Measurements from ENCODE around the gene RERE. TPM values are rescaled to one million over a fixed set of nuclear protein-coding genes. Genes with fewer than 3 reads are reported as not detected.

RERE gene
- total RNA-seq, 1 experiment from 2014 or later = 73.4 TPM

- BruUV-seq (replicated peaks) = no TSS peak
- Histone ChIP-seq H3K27me3 (ENCODE audit: insufficient read depth, low read depth) (no peaks in the 10 kb centered on the region), H4K20me1 (ENCODE audit: insufficient read depth) (no peaks in the 10 kb centered on the region; the same call in 1 of the 2 replicates), H3K4me2 (no peak overlapping the region), H3K79me2 (ENCODE audit: low read depth) (peaks cover 43% of the 10 kb centered on the region), H3K36me3 (ENCODE audit: low read depth) (peaks cover 12% of the 10 kb centered on the region; the same call in 1 of the 2 replicates), H2AFZ (no peak overlapping the region), H3K9me3 (ENCODE audit: insufficient read depth, low read depth) (no peaks in the 10 kb centered on the region), H3F3A (ENCODE audit: insufficient read depth, low read depth) (peaks cover 10% of the 10 kb centered on the region), H3K9me2 (ENCODE audit: insufficient read depth) (no peaks in the 10 kb centered on the region), H3K4me1 (replicated peaks; ENCODE audit: insufficient read depth) (peaks cover 28% of the 10 kb centered on the region), H3K4me3 (no peak overlapping the region), H3K27ac (no peak overlapping the region)
- TF ChIP-seq CTCF (conservative IDR thresholded peaks at IDR 0.05) (no peak), EZH2 (IDR thresholded peaks at IDR 0.05; ENCODE audit: low read depth) (no peak)
- DNase-seq = no peak
- CTCF ChIA-PET = no interaction called here
- POLR2A ChIA-PET (ENCODE audit: unreplicated experiment) = no interaction called here
- intact Hi-C loops (cut with micrococcal nuclease; ENCODE audit: unreplicated experiment) = no loop called here
These were observed 397.6 kb downstream of the RERE start for GRCh38 chr1:8419861-8420260.

- Histone ChIP-seq H3F3A (ENCODE audit: insufficient read depth, low read depth) (peaks cover 3% of the 10 kb centered on the region), H4K20me1 (ENCODE audit: insufficient read depth) (no peaks in the 10 kb centered on the region; the same call in 1 of the 2 replicates), H3K27ac (no peak overlapping the region), H3K4me3 (no peak overlapping the region), H3K36me3 (ENCODE audit: low read depth) (peaks cover 12% of the 10 kb centered on the region; the same call in 1 of the 2 replicates), H2AFZ (no peak overlapping the region), H3K79me2 (ENCODE audit: low read depth) (peaks cover 43% of the 10 kb centered on the region), H3K27me3 (ENCODE audit: insufficient read depth, low read depth) (no peaks in the 10 kb centered on the region), H3K9me3 (ENCODE audit: insufficient read depth, low read depth) (no peaks in the 10 kb centered on the region), H3K9me2 (ENCODE audit: insufficient read depth) (no peaks in the 10 kb centered on the region), H3K4me2 (no peak overlapping the region), H3K4me1 (replicated peaks; ENCODE audit: insufficient read depth) (peaks cover 21% of the 10 kb centered on the region)
- no TSS peak for BruUV-seq (replicated peaks)
- no peak for TF ChIP-seq CTCF (conservative IDR thresholded peaks at IDR 0.05)
- no peak for TF ChIP-seq EZH2 (IDR thresholded peaks at IDR 0.05; ENCODE audit: low read depth)
- intact Hi-C loops (cut with micrococcal nuclease; ENCODE audit: unreplicated experiment) = no loop called here
- ChIA-PET POLR2A (ENCODE audit: unreplicated experiment) (no interaction called here), CTCF (no interaction called here)
- DNase-seq = no peak
These were observed 398.3 kb downstream of the RERE start for GRCh38 chr1:8419172-8419571.

- Histone ChIP-seq H3F3A (ENCODE audit: insufficient read depth, low read depth) (no peaks in the 10 kb centered on the region), H3K27me3 (ENCODE audit: insufficient read depth, low read depth) (no peaks in the 10 kb centered on the region), H3K27ac (no peak overlapping the region), H3K79me2 (ENCODE audit: low read depth) (peaks cover 43% of the 10 kb centered on the region), H3K9me3 (ENCODE audit: insufficient read depth, low read depth) (no peaks in the 10 kb centered on the region), H4K20me1 (ENCODE audit: insufficient read depth) (no peaks in the 10 kb centered on the region; the same call in 1 of the 2 replicates), H3K4me1 (replicated peaks; ENCODE audit: insufficient read depth) (peaks cover 20% of the 10 kb centered on the region), H3K9me2 (ENCODE audit: insufficient read depth) (no peaks in the 10 kb centered on the region), H3K4me3 (no peak overlapping the region), H3K4me2 (no peak overlapping the region), H2AFZ (no peak overlapping the region), H3K36me3 (ENCODE audit: low read depth) (peaks cover 12% of the 10 kb centered on the region; the same call in 1 of the 2 replicates)
- POLR2A ChIA-PET (ENCODE audit: unreplicated experiment) = no interaction called here
- no peak for TF ChIP-seq CTCF (conservative IDR thresholded peaks at IDR 0.05)
- TF ChIP-seq EZH2 (IDR thresholded peaks at IDR 0.05; ENCODE audit: low read depth) = no peak
- BruUV-seq (replicated peaks) = no TSS peak
- CTCF ChIA-PET = no interaction called here
- no peak for DNase-seq
- intact Hi-C loops (cut with micrococcal nuclease; ENCODE audit: unreplicated experiment) = no loop called here
These were observed 399.1 kb downstream of the RERE start for GRCh38 chr1:8418301-8418700.

Data from PC-9 (cell line).